GM12874 (cell line): ENCODE measurements around the gene SLC22A6.

Experiments
- CTCF ChIP-seq: IDR thresholded peaks from 2 replicates; pipeline ENCODE4 v1.5.1; 2011; ENCODE audit warnings: low read depth, mild to moderate bottlenecking, control low read depth, low read length, moderate library complexity; ENCODE audit not compliant: insufficient read depth

The SLC22A6 gene

GRCh38 chr11:63017306-63017974 lies 32.7 kb upstream of the SLC22A6 start:
- TF ChIP-seq CTCF: no peak

GRCh38 chr11:63015521-63016215 lies 30.9 kb upstream of the SLC22A6 start, which contains the start of gene SLC22A8:
Gene SLC22A8, minus strand, starts transcription at chr11:63015841. Its CDS starts 883 bp downstream, at chr11:63014958.
- no peak for TF ChIP-seq CTCF

GRCh38 chr11:63014408-63015055 lies 29.8 kb upstream of the SLC22A6 start:
- TF ChIP-seq CTCF: no peak

- TF ChIP-seq CTCF: no peak
These were observed 28.1 kb upstream of the SLC22A6 start for GRCh38 chr11:63012839-63013238.

GRCh38 chr11:63012430-63012829 lies 27.7 kb upstream of the SLC22A6 start:
- no peak for TF ChIP-seq CTCF

- no peak for TF ChIP-seq CTCF
These were observed 26.2 kb upstream of the SLC22A6 start for GRCh38 chr11:63010934-63011439.

- TF ChIP-seq CTCF: no peak
These were observed 23.2 kb upstream of the SLC22A6 start for GRCh38 chr11:63007920-63008319.
